Ureter (tissue), 1 donor: Measurements from ENCODE around the gene SPRR3. TPM values are rescaled to one million over a fixed set of nuclear protein-coding genes. Genes with fewer than 3 reads are reported as not detected.

Source experiments
- DNase-seq: peaks from one replicate; pipeline ENCODE4 v3.0.0-alpha.2; 2020; ENCODE audit warnings: low spot score
- total RNA-seq: library from RNA; stranded (reverse); gene quantifications from one replicate; pipeline ENCODE4 v1.2.4, GENCODE V29; 2023
- donor health status: DM: yes; HTN: yes; CAD: no.

The SPRR3 gene
- total RNA-seq = 79.0 TPM

- DNase-seq = no peak
Measured at GRCh38 chr1:153001382-153001781, at the start of gene SPRR3. TSS of gene SPRR3 (plus strand) at chr1:153001749. CDS start at chr1:153003021, 1,272 bp downstream.

- peak; percentile 52 for DNase-seq
Measured at GRCh38 chr1:152953761-152954160, 47.8 kb upstream of the SPRR3 start.

GRCh38 chr1:152954436-152954835, 47.1 kb upstream of the SPRR3 start:
- no peak for DNase-seq

- DNase-seq = no peak
Measured at GRCh38 chr1:152957561-152957960, 44.0 kb upstream of the SPRR3 start.

- no peak for DNase-seq
Measured at GRCh38 chr1:152959273-152959672, 42.3 kb upstream of the SPRR3 start.

- no peak for DNase-seq
Measured at GRCh38 chr1:152959801-152960451, 41.6 kb upstream of the SPRR3 start.

GRCh38 chr1:152960452-152961044, 41.0 kb upstream of the SPRR3 start:
- DNase-seq = no peak

- DNase-seq = no peak
Measured at GRCh38 chr1:152961226-152961891, 40.2 kb upstream of the SPRR3 start.

- DNase-seq = no peak
Measured at GRCh38 chr1:152962876-152963415, 38.6 kb upstream of the SPRR3 start.

- no peak for DNase-seq
Measured at GRCh38 chr1:152964536-152964935, 37.0 kb upstream of the SPRR3 start.

GRCh38 chr1:152965853-152966252, 35.7 kb upstream of the SPRR3 start:
- no peak for DNase-seq

- DNase-seq = peak; percentile 56
Measured at GRCh38 chr1:152967201-152967600, 34.3 kb upstream of the SPRR3 start.

GRCh38 chr1:152968248-152968647, 33.3 kb upstream of the SPRR3 start:
- no peak for DNase-seq

GRCh38 chr1:152969036-152969435, 32.5 kb upstream of the SPRR3 start:
- no peak for DNase-seq

GRCh38 chr1:152970495-152970894, 31.1 kb upstream of the SPRR3 start, which contains the start of gene SPRR4:
TSS of gene SPRR4 (plus strand) at chr1:152970648. CDS start at chr1:152971891, 1,243 bp downstream.
- no peak for DNase-seq

- no peak for DNase-seq
Measured at GRCh38 chr1:152972196-152972886, 29.2 kb upstream of the SPRR3 start.

GRCh38 chr1:152976688-152977087, 24.9 kb upstream of the SPRR3 start:
- DNase-seq = no peak

GRCh38 chr1:152977614-152978013, 23.9 kb upstream of the SPRR3 start:
- no peak for DNase-seq

GRCh38 chr1:152980676-152981075, 20.9 kb upstream of the SPRR3 start:
- DNase-seq = no peak

- DNase-seq = no peak
Measured at GRCh38 chr1:152981146-152981871, 20.2 kb upstream of the SPRR3 start.

- no peak for DNase-seq
Measured at GRCh38 chr1:152982076-152982475, 19.5 kb upstream of the SPRR3 start.
